Smooth muscle cell (in vitro differentiated cells): ENCODE data around the gene NPTXR. TPM values are rescaled to one million over a fixed set of nuclear protein-coding genes. Genes with fewer than 3 reads are reported as not detected.

Source experiments
- DNase-seq: peaks from one replicate; lab custom pipeline; 2025; ENCODE audit not compliant: unreplicated experiment; lab: John Stamatoyannopoulos, UW
- H2AFZ ChIP-seq: fragments of 200-600 bp; sonication (generic); 2 replicates; pipeline ENCODE4 v1.6.0; 2016; ENCODE audit warnings: antibody characterized with exemption, low read depth, mild to moderate bottlenecking
- H3F3A ChIP-seq: fragments of 200-600 bp; sonication (generic); 2 replicates; pipeline ENCODE4 v1.6.0; 2017; ENCODE audit warnings: antibody characterized with exemption, low read depth
- H3K27ac ChIP-seq: fragments of 200-600 bp; sonication (generic); 2 replicates; pipeline ENCODE4 v1.5.1; 2016; ENCODE audit warnings: low read depth, mild to moderate bottlenecking
- H3K27me3 ChIP-seq: fragments of 200-600 bp; sonication (generic); 2 replicates; pipeline ENCODE4 v1.6.1; 2016; ENCODE audit warnings: low read depth, mild to moderate bottlenecking
- H3K36me3 ChIP-seq: fragments of 200-600 bp; sonication (generic); 2 replicates; pipeline ENCODE4 v1.5.1; 2016; ENCODE audit warnings: low read depth
- H3K4me1 ChIP-seq: fragments of 200-600 bp; sonication (generic); 2 replicates; pipeline ENCODE4 v1.5.1; 2016; ENCODE audit warnings: low read depth
- H3K4me2 ChIP-seq: fragments of 200-600 bp; sonication (generic); 2 replicates; pipeline ENCODE4 v1.6.0; 2016; ENCODE audit warnings: mild to moderate bottlenecking
- H3K4me3 ChIP-seq: fragments of 200-600 bp; sonication (generic); 2 replicates; pipeline ENCODE4 v1.5.1; 2016; ENCODE audit warnings: mild to moderate bottlenecking
- H3K79me2 ChIP-seq: fragments of 200-600 bp; sonication (generic); 2 replicates; pipeline ENCODE4 v1.6.0; 2016; ENCODE audit warnings: low read depth, mild to moderate bottlenecking
- H3K9ac ChIP-seq: fragments of 200-600 bp; sonication (generic); 2 replicates; pipeline ENCODE4 v1.6.0; 2016; ENCODE audit warnings: low read depth
- H3K9me3 ChIP-seq: fragments of 200-600 bp; sonication (generic); replicated peaks from 2 replicates; pipeline ENCODE4 v1.5.1; 2016; ENCODE audit warnings: low read depth
- H4K20me1 ChIP-seq: fragments of 200-600 bp; sonication (generic); 2 replicates; pipeline ENCODE4 v1.6.0; 2016; ENCODE audit warnings: low read depth
- CTCF ChIP-seq: fragments of 200-600 bp; sonication (generic); IDR thresholded peaks from 2 replicates; pipeline ENCODE4 v1.5.1; 2017; ENCODE audit warnings: borderline replicate concordance, mild to moderate bottlenecking, antibody characterized with exemption; ENCODE audit not compliant: insufficient read depth, poor library complexity, severe bottlenecking
- WGBS: methylation state at CpG from one replicate; pipeline ENCODE4 v1.1.7; 2016; ENCODE audit warnings: low lambda C conversion rate; 5-methylcytosine and 5-hydroxymethylcytosine counted together
- polyA plus RNA-seq: library from polyadenylated mRNA; unstranded; fragments of >200 nt; fragmentation: Nextera tagmentation; extraction: Ambion mirVana; gene quantifications from 2 replicates; pipeline ENCODE4 v1.2.1, GENCODE V29; 2016
- total RNA-seq: library from RNA; depleted of rRNA; stranded (reverse); fragments of >200 nt; gene quantifications from 2 replicates; pipeline ENCODE4 v1.2.3, GENCODE V29; 2014

The NPTXR gene
- total and polyA plus RNA-seq, 2 experiments from 2014 or later: 2.0 to 3.9 TPM

- Histone ChIP-seq H3F3A (peaks cover 4% of the 10 kb centered on the region), H3K36me3 (no peaks in the 10 kb centered on the region), H3K4me1 (peaks cover 15% of the 10 kb centered on the region), H3K27me3 (no peaks in the 10 kb centered on the region), H3K27ac (no peak overlapping the region), H4K20me1 (peaks cover 48% of the 10 kb centered on the region), H2AFZ (no peak overlapping the region), H3K9me3 (no peaks in the 10 kb centered on the region), H3K4me2 (peak overlapping the region; percentile 95), H3K4me3 (peak overlapping the region; percentile 94), H3K79me2 (peaks cover 4% of the 10 kb centered on the region), H3K9ac (no peak overlapping the region)
- DNase-seq: peak; percentile 42
- WGBS: 26% methylated on average over 12 of the region's 12 CpGs
- TF ChIP-seq CTCF: peak; percentile 86
These were observed 26.5 kb upstream of the NPTXR start for GRCh38 chr22:38870312-38870741.

- Histone ChIP-seq H3K4me1 (peaks cover 15% of the 10 kb centered on the region), H4K20me1 (peaks cover 55% of the 10 kb centered on the region), H3K4me3 (no peak overlapping the region), H3F3A (peaks cover 4% of the 10 kb centered on the region), H3K9me3 (no peaks in the 10 kb centered on the region), H3K9ac (no peak overlapping the region), H3K36me3 (no peaks in the 10 kb centered on the region), H3K4me2 (no peak overlapping the region), H2AFZ (no peak overlapping the region), H3K27ac (no peak overlapping the region), H3K27me3 (no peaks in the 10 kb centered on the region), H3K79me2 (peaks cover 4% of the 10 kb centered on the region)
- TF ChIP-seq CTCF: no peak
- DNase-seq: no peak
- 99% methylated on average over 3 of the region's 3 CpGs for WGBS
These were observed 25.8 kb upstream of the NPTXR start for GRCh38 chr22:38869663-38870062.

- H3K79me2 ChIP-seq: peaks cover 4% of the 10 kb centered on the region
- no peak overlapping the region for H3K27ac ChIP-seq
- H3K4me2 ChIP-seq: no peak overlapping the region
- H3K4me3 ChIP-seq: no peak overlapping the region
- no peaks in the 10 kb centered on the region for H3K36me3 ChIP-seq
- TF ChIP-seq CTCF: peak; percentile 83
- H3F3A ChIP-seq: peaks cover 4% of the 10 kb centered on the region
- no peak overlapping the region for H2AFZ ChIP-seq
- H4K20me1 ChIP-seq: peaks cover 62% of the 10 kb centered on the region
- peak; percentile 60 for DNase-seq
- WGBS: 26% methylated on average over 8 of the region's 8 CpGs
- no peak overlapping the region for H3K9ac ChIP-seq
- H3K4me1 ChIP-seq: peaks cover 15% of the 10 kb centered on the region
- H3K27me3 ChIP-seq: no peaks in the 10 kb centered on the region
- H3K9me3 ChIP-seq: no peaks in the 10 kb centered on the region
These were observed 25.1 kb upstream of the NPTXR start for GRCh38 chr22:38868886-38869381.

- Histone ChIP-seq H4K20me1 (peaks cover 69% of the 10 kb centered on the region), H3K4me1 (peaks cover 10% of the 10 kb centered on the region), H3K9me3 (no peaks in the 10 kb centered on the region), H3K9ac (no peak overlapping the region), H2AFZ (no peak overlapping the region), H3K27ac (no peak overlapping the region), H3K27me3 (no peaks in the 10 kb centered on the region), H3K4me2 (no peak overlapping the region), H3K36me3 (no peaks in the 10 kb centered on the region), H3F3A (peaks cover 4% of the 10 kb centered on the region), H3K79me2 (peaks cover 4% of the 10 kb centered on the region), H3K4me3 (no peak overlapping the region)
- WGBS: 97% methylated on average over 8 of the region's 8 CpGs
- TF ChIP-seq CTCF: no peak
- no peak for DNase-seq
These were observed 24.5 kb upstream of the NPTXR start for GRCh38 chr22:38868286-38868721.
